HFFc6 (cell line): ENCODE data around the gene MUTYH. TPM values are rescaled to one million over a fixed set of nuclear protein-coding genes. Genes with fewer than 3 reads are reported as not detected.

Experiments used
- DNase-seq: peaks from one replicate; pipeline ENCODE4 v3.0.0-alpha.2; 2018
- H3K27ac Mint-ChIP-seq: 2 replicates; pipeline ENCODE4 v1.8.0; 2020; ENCODE audit warnings: mild to moderate bottlenecking, mixed read lengths
- H3K27me3 Mint-ChIP-seq: 2 replicates; pipeline ENCODE4 v1.8.0; 2021; ENCODE audit warnings: mild to moderate bottlenecking, moderate library complexity, mixed read lengths; ENCODE audit not compliant: insufficient read depth
- H3K36me3 Mint-ChIP-seq: 2 replicates; pipeline ENCODE4 v1.8.0; 2021; ENCODE audit warnings: low read depth, mixed read lengths
- H3K4me1 Mint-ChIP-seq: 2 replicates; pipeline ENCODE4 v1.8.0; 2020; ENCODE audit warnings: low read depth, mixed read lengths
- H3K4me3 Mint-ChIP-seq: 2 replicates; pipeline ENCODE4 v1.8.0; 2020; ENCODE audit warnings: mild to moderate bottlenecking, moderate library complexity, mixed read lengths
- H3K9me3 Mint-ChIP-seq: 2 replicates; pipeline ENCODE4 v1.8.0; 2020; ENCODE audit warnings: mild to moderate bottlenecking, mixed read lengths
- total RNA-seq, 6 experiments: library from RNA; stranded (reverse); fragmentation: NEBNext Ultra II Directional; extraction: Animal tissue kit (Norgen Biotek cat#: 25700); gene quantifications; 2 replicates in 1 of 6; 3 replicates in 5 of 6; pipeline ENCODE4 v1.2.3, GENCODE V29; 2021
- TF ChIP-seq, protein P1 (sequence below): fragments of 200-600 bp; sonication (generic); IDR thresholded peaks from 2 replicates; pipeline ENCODE4 v1.5.0; 2021; ENCODE audit warnings: antibody characterized with exemption, mild to moderate bottlenecking

Gene MUTYH
- total RNA-seq, 6 experiments from 2014 or later = 8.7 to 12.9 (median 10.5) TPM

DNA sequence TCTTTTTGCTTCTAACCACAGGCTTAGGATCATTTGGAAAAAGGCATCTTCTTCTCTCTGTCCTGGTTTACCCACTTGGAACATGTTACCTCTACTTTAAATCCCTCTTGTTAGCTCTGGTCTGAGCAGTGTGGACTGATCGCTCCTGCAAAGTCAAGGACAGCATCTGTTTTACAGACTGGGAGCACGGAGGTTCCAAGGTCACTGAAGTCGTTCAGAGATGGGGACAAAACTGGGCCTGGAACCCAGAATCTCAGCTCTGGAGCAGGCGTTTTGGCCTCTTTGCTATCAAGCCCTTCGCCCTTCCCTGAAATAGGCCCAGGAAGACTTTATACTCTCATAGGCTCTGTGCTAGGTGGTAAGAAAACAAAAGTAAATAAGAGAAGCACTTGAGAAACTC is 11.3 kb upstream of the MUTYH start:
- Mint-ChIP-seq H3K4me1 (peaks cover 22% of the 10 kb centered on the region), H3K27ac (no peak overlapping the region), H3K36me3 (no peaks in the 10 kb centered on the region; the same call in 1 of the 2 replicates), H3K9me3 (no peaks in the 10 kb centered on the region), H3K27me3 (no peaks in the 10 kb centered on the region), H3K4me3 (no peak overlapping the region)
- DNase-seq = no peak
- TF ChIP-seq, protein P1, sequence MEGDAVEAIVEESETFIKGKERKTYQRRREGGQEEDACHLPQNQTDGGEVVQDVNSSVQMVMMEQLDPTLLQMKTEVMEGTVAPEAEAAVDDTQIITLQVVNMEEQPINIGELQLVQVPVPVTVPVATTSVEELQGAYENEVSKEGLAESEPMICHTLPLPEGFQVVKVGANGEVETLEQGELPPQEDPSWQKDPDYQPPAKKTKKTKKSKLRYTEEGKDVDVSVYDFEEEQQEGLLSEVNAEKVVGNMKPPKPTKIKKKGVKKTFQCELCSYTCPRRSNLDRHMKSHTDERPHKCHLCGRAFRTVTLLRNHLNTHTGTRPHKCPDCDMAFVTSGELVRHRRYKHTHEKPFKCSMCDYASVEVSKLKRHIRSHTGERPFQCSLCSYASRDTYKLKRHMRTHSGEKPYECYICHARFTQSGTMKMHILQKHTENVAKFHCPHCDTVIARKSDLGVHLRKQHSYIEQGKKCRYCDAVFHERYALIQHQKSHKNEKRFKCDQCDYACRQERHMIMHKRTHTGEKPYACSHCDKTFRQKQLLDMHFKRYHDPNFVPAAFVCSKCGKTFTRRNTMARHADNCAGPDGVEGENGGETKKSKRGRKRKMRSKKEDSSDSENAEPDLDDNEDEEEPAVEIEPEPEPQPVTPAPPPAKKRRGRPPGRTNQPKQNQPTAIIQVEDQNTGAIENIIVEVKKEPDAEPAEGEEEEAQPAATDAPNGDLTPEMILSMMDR = no peak

DNA sequence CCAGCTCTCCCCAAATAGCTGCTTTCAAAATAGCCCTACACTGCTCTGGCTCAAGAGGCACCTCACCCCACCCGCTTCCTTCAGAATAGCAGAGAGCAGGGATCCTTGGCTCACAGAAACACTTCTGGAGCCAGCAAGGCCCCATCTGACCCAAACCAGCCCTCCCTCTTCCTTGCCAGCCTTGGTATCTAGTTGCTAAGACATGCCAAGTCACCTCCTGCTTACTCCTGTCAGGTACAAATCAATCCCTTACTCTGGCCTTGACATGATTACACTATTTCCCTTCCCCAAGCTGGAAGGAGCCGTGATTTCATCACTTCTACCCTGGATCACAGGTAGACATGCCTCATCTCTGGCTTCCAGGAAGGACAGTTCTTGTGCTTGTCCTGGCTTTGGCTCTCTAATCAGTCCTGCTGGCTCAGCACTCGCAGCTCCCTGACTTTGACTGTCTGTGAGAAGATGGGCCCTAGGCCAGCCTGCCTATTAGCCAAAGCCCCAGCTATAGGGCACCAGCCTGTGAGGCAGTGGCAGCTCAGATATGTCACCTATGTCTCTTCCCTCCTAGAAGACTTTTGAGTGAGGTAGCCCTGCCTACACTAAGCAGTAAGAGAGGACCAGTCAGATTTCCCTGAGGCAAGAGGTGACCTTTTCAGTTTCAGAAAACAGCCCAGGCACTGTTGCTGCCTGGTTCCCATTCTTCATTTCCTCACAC is 8.9 kb upstream of the MUTYH start:
- DNase-seq = no peak
- TF ChIP-seq, protein P1 = no peak
- peak overlapping the region; percentile 75; the same call in 1 of the 2 replicates for H3K27ac Mint-ChIP-seq
- H3K4me3 Mint-ChIP-seq = no peak overlapping the region; the same call in 1 of the 2 replicates
- H3K27me3 Mint-ChIP-seq = no peaks in the 10 kb centered on the region
- H3K36me3 Mint-ChIP-seq = peaks cover 5% of the 10 kb centered on the region
- H3K4me1 Mint-ChIP-seq = peaks cover 22% of the 10 kb centered on the region
- no peaks in the 10 kb centered on the region for H3K9me3 Mint-ChIP-seq

DNA sequence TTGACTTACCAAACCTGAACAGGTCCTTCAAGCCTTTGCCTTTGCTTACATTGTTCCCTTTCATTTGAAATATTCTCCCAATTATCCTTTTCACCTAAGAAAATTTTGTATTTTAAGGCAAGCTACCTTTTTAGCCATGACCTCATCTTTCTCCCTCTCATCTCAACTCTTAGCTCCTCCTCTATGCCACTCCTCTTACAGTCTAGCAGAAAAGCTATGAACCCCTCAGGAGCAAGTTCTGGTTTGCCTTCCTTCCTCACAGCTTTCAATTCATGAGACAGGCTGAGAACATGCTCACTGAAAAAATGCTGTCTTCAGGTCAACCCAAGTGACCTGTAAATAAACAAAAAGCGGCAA is 8.3 kb upstream of the MUTYH start:
- H3K27ac Mint-ChIP-seq = peak overlapping the region; percentile 75

DNA sequence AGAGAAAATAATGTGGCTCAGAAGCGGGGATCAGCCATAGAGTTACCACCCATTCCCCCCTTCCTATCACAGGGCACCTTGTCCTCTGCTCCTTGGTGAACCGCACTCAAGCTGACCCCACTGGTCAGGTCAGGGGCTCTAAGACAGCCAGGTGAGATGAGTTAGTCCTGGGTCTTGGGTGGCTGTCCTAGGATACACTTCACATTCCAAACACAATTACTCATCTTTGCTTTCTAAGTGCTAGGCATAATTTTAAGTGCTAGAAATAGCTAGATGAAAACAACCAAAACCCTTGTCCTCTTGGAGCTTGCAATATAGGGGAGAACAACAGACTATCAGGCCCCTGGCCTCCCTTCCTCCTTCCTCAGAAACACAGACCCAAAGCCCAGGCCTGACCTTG is 7.8 kb upstream of the MUTYH start:
- TF ChIP-seq, protein P1 = no peak
- Mint-ChIP-seq H3K27me3 (no peaks in the 10 kb centered on the region), H3K4me3 (peak overlapping the region; percentile 3; the same call in 1 of the 2 replicates), H3K36me3 (peaks cover 11% of the 10 kb centered on the region), H3K27ac (peak overlapping the region; percentile 75), H3K4me1 (peaks cover 22% of the 10 kb centered on the region), H3K9me3 (no peaks in the 10 kb centered on the region)
- DNase-seq = peak; percentile 33

More for the DNA sequence above, 8.3 kb upstream of the MUTYH start:
- Mint-ChIP-seq H3K4me1 (peaks cover 22% of the 10 kb centered on the region), H3K27me3 (no peaks in the 10 kb centered on the region), H3K36me3 (peaks cover 7% of the 10 kb centered on the region), H3K4me3 (peak overlapping the region; percentile 45), H3K9me3 (no peaks in the 10 kb centered on the region)
- TF ChIP-seq, protein P1 = no peak
- no peak for DNase-seq

DNA sequence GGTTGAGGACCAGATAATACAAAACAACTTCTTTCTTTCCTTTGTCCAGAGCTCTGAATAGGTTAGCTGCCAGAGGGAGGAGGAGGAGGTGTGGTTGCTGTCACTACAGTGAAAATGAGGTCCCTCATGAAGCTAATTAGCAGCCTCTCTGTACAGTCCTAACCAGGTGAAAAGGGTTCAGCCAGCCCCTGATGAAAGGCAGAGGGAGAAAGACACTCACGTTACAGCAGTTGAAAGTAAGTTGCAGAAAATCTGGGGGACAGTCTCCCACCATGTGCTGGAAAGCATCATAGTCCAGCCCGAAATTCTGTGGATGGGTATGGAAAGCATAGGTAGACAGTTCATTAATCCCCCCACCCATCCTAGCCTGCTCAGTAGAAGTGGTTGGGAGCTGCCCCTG is 6.2 kb upstream of the MUTYH start:
- Mint-ChIP-seq H3K4me1 (peaks cover 27% of the 10 kb centered on the region), H3K36me3 (peaks cover 11% of the 10 kb centered on the region), H3K4me3 (no peak overlapping the region), H3K9me3 (no peaks in the 10 kb centered on the region), H3K27ac (no peak overlapping the region), H3K27me3 (no peaks in the 10 kb centered on the region)
- no peak for DNase-seq
- TF ChIP-seq, protein P1 = no peak
